ENCODE data around the gene DNA2. TPM values are rescaled to one million over a fixed set of nuclear protein-coding genes. Genes with fewer than 3 reads are reported as not detected.

DNA2 gene
- total and polyA plus RNA-seq, 2 of the 4 experiments (the other 2 are of a cell fraction), result 3.9 to 5.6 TPM

DNA sequence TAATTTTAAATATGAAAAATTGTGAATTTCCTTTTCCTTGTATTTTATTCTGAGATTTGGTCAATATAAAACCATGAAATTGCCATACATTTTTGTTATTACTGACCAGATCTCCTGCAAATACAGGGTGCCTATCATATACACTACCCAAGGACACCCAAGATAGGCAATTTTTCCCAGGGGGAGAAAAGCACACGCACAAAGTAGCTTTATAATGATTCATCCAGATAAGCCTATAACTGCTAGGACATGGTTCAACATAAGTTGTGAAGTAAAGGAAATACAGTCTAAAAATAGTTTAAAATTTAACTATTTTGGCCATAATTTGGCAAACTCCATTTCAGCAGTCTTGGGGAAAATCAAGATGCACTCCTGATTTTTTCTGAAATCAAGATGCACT is 69.5 kb downstream of the DNA2 start:
- Histone ChIP-seq H4K91ac (ENCODE audit: insufficient read depth, low read depth, low read length) (no peak overlapping the region), H3K4me3 (ENCODE audit: insufficient read depth, low read depth, low read length) (no peak overlapping the region), H2BK20ac (ENCODE audit: low read depth, low read length) (no peak overlapping the region), H3K27ac (ENCODE audit: insufficient read depth, low read length) (no peak overlapping the region), H3K36me3 (ENCODE audit: control insufficient read depth, insufficient read depth, low read length) (peaks cover 9% of the 10 kb centered on the region), H2AFZ (replicated peaks; ENCODE audit: low read length, poor library complexity) (no peak overlapping the region), H3K18ac (ENCODE audit: low read depth, low read length) (no peak overlapping the region), H2BK15ac (ENCODE audit: low read depth, low read length) (no peak overlapping the region), H3K9ac (ENCODE audit: low read depth, low read length) (no peak overlapping the region), H3K4ac (ENCODE audit: low read depth, low read length) (no peak overlapping the region), H4K5ac (ENCODE audit: low read depth, low read length) (no peak overlapping the region), H3K4me1 (ENCODE audit: control insufficient read depth, insufficient read depth, low read length) (no peaks in the 10 kb centered on the region; the same call in 1 of the 2 replicates), H4K20me1 (ENCODE audit: insufficient read depth, low read length) (peaks cover 7% of the 10 kb centered on the region), H3K9me1 (ENCODE audit: insufficient read depth, low read length) (no peaks in the 10 kb centered on the region), H3K9me3 (ENCODE audit: control insufficient read depth, insufficient read depth, low read length) (no peaks in the 10 kb centered on the region), H2BK120ac (ENCODE audit: low read depth, low read length) (no peak overlapping the region), H2BK5ac (ENCODE audit: low read depth, low read length, poor library complexity, severe bottlenecking) (no peak overlapping the region), H4K8ac (ENCODE audit: low read depth in 2 of 2, low read length in 2 of 2) (no peak overlapping the region), H3K27me3 (ENCODE audit: control insufficient read depth, insufficient read depth, low read length) (no peaks in the 10 kb centered on the region), H2AK9ac (replicated peaks; ENCODE audit: low read depth, low read length, poor library complexity) (no peak overlapping the region), H3K23ac (ENCODE audit: low read depth, low read length) (no peak overlapping the region), H3K79me1 (ENCODE audit: low read depth in 1 of 2, low read length in 2 of 2) (peaks cover 10 to 49% of the 10 kb centered on the region in 2 experiments; a peak in 3 of 4 replicates), H3K4me2 (ENCODE audit: low read depth, low read length) (no peak overlapping the region), H3K56ac (ENCODE audit: extremely low read depth, insufficient read depth, low read length) (no peak overlapping the region), H2AK5ac (ENCODE audit: low read depth, low read length) (no peak overlapping the region), H3K14ac (replicated peaks; ENCODE audit: low read depth, low read length) (no peak overlapping the region)
- no CpG with 5 or more reads among the region's 1 CpG for WGBS, 2 experiments (ENCODE audit: extremely low coverage in 2 of 2, insufficient read length in 1 of 2)
- no peak for ATAC-seq (ENCODE audit: low read depth)
- intact Hi-C loops (cut with micrococcal nuclease) (no loop called here), in situ Hi-C loops (cut with MboI; ENCODE audit: low sequenced_read_pairs) (no loop called here), dilution Hi-C loops (cut with HindIII; ENCODE audit: low sequenced_read_pairs, unreplicated experiment) (no loop called here)
- POLR2A ChIA-PET (ENCODE audit: unreplicated experiment), result no interaction called here
- DNase-seq, result peak; percentile 1
- no TSS peak for BruUV-seq (replicated peaks)
- CTCF ChIA-PET, result interaction anchor here (0.9 kb wide), 1 partner anchor 20 kb away, joined by 3 read pairs; no protein-coding TSS in a partner anchor
- TF ChIP-seq, protein P1, sequence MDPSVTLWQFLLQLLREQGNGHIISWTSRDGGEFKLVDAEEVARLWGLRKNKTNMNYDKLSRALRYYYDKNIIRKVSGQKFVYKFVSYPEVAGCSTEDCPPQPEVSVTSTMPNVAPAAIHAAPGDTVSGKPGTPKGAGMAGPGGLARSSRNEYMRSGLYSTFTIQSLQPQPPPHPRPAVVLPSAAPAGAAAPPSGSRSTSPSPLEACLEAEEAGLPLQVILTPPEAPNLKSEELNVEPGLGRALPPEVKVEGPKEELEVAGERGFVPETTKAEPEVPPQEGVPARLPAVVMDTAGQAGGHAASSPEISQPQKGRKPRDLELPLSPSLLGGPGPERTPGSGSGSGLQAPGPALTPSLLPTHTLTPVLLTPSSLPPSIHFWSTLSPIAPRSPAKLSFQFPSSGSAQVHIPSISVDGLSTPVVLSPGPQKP (IDR thresholded peaks at IDR 0.05; ENCODE audit: borderline replicate concordance, low read depth, low read length), result no peak
- TF ChIP-seq, protein P2, sequence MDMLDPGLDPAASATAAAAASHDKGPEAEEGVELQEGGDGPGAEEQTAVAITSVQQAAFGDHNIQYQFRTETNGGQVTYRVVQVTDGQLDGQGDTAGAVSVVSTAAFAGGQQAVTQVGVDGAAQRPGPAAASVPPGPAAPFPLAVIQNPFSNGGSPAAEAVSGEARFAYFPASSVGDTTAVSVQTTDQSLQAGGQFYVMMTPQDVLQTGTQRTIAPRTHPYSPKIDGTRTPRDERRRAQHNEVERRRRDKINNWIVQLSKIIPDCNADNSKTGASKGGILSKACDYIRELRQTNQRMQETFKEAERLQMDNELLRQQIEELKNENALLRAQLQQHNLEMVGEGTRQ (IDR thresholded peaks at IDR 0.05; ENCODE audit: low read depth, low read length), result no peak
- TF ChIP-seq, protein P3, sequence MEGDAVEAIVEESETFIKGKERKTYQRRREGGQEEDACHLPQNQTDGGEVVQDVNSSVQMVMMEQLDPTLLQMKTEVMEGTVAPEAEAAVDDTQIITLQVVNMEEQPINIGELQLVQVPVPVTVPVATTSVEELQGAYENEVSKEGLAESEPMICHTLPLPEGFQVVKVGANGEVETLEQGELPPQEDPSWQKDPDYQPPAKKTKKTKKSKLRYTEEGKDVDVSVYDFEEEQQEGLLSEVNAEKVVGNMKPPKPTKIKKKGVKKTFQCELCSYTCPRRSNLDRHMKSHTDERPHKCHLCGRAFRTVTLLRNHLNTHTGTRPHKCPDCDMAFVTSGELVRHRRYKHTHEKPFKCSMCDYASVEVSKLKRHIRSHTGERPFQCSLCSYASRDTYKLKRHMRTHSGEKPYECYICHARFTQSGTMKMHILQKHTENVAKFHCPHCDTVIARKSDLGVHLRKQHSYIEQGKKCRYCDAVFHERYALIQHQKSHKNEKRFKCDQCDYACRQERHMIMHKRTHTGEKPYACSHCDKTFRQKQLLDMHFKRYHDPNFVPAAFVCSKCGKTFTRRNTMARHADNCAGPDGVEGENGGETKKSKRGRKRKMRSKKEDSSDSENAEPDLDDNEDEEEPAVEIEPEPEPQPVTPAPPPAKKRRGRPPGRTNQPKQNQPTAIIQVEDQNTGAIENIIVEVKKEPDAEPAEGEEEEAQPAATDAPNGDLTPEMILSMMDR (conservative IDR thresholded peaks at IDR 0.05; ENCODE audit: low read depth, low read length), result no peak
- TF ChIP-seq CEBPB (IDR thresholded peaks at IDR 0.05; ENCODE audit: low read depth, low read length) (no peak), BHLHE40 (IDR thresholded peaks at IDR 0.05; ENCODE audit: low read depth, low read length) (no peak), RAD21 (IDR thresholded peaks at IDR 0.05; ENCODE audit: low read length) (no peak), MAZ (IDR thresholded peaks at IDR 0.05; ENCODE audit: borderline replicate concordance, low read depth, low read length) (no peak), RCOR1 (IDR thresholded peaks at IDR 0.05; ENCODE audit: insufficient replicate concordance, low read length) (no peak), CHD1 (IDR thresholded peaks at IDR 0.05; ENCODE audit: low read depth, low read length) (no peak), POLR2A (IDR thresholded peaks at IDR 0.05; ENCODE audit: low read depth, low read length) (no peak)

Measured in IMR-90 (cell line).